GM21528 (cell line): Measurements from ENCODE around the gene TMEM182.

Experiments
- ATAC-seq: cut with Tn5 transposase; IDR thresholded peaks from one replicate; pipeline ENCODE4 v1.9.1; 2021; ENCODE audit warnings: mild to moderate bottlenecking, moderate library complexity; ENCODE audit not compliant: unreplicated experiment, low FRiP score

Gene TMEM182, protein sequence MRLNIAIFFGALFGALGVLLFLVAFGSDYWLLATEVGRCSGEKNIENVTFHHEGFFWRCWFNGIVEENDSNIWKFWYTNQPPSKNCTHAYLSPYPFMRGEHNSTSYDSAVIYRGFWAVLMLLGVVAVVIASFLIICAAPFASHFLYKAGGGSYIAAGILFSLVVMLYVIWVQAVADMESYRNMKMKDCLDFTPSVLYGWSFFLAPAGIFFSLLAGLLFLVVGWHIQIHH

DNA sequence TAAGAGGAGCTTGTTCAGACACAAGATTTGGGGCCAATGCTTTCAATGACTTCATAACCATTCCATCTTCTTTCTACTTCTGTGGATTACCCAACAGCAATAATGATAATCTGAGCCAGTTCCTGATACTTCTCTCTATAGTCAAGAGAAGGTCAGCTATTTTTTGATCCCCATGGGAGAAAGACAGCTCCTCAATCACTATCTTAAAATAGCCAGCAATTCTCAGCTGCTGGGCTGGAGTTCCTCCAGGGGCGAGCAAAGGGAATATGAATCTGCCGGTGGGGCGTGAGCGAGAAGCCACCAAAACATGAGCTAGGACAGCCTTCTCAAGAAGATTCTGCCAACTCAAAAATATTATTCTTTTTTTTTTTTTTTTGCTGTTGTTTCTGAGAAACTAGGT lies at the start of gene TMEM182:
Gene TMEM182 (plus strand): TSS at position 269 of the 400 bp plus-strand sequence. CDS start 187 bp downstream, outside the sequence.
- no peak for ATAC-seq

DNA sequence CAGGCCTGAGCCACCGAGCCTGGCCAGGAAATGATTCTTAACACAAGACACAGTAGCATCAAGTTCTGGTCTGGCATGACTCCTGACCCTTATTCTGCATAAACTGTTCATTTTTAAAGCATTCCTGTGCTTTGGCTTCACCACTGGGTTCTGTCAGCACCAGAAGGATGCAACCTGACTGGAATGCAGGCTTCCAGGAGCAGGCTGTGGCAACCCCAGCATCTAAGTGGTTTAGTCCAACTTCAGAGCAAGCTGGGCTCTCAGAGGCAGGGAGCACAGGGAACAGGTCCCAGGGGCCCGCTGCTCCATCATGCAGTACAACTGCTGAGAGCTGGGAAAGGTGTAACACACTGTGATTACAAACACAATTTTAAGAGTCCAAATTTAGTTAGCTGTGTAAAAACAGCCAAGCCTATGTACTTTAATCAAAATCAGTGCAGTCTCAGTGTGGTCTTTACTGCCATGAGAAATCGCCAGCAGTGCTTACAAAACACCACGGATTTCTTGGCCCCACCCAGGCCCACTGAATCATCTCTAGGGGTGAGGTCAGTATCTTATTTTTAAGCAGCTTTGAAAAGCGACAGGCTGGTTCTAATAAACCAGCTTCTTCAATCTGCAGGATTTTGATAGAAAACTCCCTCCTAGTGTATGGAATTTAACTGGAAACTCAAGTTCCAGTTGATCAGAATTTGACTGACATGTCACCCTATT lies 44.4 kb upstream of the TMEM182 start:
- no peak for ATAC-seq

DNA sequence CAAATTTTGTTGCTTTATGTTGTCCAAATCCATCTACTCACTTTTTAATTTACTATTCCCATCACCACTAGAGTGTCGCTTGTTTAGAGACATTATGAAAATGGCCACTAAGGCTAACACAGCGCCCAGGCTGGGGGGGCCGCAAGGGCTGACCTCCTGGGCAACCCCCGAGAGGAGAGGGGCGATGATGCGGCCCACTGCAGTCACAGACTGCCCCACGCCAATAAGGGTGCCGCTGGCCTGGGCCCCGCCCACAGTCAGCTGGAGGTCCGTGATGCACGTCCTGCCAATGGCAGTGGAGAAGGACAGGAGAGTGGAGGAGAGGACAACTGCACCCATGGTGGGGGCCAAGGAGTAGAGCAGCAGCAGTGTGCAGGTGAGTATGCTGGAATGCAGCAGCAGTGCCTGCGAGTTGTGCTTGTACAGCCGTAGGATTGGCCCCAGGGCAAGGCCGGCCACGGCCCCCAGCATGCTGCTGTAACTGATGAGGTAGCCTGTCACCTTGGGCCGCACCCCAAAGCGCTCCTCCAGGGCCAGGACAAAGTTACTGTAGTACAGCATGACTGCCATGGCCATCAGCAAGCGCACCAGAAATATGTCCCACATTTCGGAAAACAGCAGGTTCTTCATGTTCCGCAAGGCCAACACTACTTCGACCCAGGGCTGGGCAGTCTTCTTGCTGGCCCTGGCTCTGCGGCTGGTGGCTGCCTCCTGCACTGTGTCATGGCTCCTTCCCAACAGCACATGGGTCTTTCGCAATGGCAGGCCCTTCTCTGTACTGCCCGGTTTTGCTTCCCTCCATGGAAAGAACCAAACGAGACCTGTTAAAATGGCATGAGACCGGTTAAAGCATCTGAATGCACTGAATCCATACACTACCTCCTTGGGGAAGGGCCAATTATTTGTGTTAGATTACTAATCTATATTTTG lies 43.2 kb upstream of the TMEM182 start:
- no peak for ATAC-seq

DNA sequence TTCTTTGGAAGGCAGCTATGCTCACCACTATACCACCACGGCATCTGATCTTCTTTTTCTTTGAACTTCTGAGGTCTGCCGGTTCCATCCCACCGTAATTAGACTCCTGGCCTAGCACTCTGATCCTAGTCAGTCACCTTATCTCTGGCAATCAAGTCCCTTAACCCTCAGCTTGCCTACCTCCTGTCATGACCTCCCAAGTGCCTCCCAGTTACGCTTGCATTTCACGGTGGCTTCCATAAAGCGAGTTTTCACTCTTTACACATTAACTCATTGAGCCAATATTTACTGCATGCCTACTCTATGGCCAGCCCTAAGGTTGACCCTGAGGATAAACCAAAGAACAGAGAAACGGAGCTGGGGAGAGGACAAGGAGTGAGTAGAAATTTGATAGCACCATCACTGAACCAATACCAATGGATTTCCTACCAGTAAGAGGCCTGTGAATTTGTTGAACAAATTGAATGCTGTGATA lies 37.8 kb upstream of the TMEM182 start:
- no peak for ATAC-seq

DNA sequence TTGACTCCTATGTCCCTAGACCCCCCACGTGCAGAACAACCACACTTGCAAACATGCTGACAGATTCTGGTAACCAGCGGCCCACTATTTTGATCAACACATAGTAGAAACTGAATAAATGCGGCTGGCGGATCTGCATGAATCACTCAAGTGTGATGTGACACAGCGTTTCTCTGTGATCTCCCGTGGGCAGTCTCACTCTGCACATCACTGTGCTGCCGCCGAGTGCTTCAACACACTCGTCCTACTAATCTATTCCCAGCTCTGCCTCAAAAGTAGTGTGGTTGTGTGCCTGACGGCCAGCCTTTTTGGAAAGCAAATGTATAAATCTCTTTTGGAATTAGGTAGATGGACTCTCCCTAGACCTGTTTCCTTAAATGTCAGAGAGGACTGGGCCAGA lies 37.3 kb upstream of the TMEM182 start:
- ATAC-seq = no peak

DNA sequence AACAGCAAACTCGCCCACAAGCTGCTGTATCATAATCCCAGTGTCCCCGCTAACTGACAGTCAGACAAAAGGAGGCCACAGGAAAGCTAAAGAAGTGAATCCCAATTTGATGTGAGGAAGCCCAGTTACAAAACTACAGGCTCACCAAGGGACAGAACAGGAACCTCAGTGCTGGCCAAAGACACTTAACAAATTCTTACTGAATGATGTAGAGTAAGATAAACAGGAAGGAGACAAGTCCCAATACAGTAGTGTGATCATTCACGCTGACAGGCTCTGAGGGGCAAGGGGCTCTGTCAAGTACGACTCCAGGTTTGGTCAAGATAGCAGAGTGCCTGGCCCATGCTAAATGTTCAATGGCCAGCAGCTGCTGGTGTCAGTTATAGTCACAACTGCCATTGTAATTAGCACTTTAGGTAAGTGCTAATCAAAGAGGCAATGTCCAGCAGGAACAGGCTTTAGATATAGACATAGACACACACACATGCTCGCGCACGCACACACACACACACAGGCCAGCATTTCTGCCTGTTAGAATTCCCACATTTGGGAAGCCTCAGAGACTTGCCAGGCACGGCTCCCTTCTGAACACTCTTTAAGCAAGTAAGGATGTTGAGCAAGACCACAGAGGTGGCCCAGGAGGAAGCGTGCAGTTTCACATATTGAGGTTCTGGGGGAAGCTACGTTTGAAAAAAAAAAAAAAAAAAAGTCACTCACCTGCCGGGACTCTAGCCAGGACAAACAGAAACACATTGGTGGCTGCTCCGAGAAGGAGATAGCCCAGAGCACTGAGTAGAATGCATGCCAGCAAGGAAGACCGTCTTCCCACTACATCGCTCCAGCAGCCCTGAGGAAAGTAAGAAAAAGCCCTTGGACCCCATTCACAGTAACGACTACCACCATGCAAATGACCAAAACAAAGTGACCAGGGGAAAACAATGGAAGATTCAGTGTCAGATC lies 35.4 kb upstream of the TMEM182 start:
- no peak for ATAC-seq

DNA sequence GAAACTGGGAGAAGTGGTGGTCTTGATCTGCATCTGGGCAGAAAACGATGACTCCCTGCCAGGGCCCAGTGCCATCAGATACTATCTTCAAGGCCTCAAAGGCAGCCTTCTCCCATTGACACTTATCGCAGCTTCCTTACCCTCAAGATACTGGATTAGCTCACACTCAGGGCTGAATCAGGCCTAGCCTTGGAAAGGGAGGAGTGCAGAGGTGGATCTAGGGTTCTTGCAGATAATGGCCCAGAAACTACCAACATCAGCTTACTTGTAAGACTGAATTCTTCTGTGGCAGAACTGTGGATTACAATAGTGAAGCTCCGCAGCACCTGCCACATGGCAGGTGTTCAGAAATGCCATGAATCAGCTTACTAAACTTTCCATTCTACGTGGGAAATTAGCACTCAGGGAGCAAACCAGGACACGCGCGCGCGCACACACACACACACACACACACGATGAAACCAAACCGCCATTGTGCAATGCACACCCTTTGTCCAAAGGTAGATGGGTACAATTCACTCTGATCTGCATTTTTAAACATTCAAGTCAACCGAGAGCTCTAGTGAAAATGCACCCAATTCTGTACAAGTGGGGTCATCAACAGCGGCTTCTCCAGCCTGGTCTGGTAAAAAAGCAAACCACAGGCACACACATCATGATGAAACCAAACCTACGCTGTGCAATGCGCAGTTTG lies 26.3 kb upstream of the TMEM182 start:
- no peak for ATAC-seq

DNA sequence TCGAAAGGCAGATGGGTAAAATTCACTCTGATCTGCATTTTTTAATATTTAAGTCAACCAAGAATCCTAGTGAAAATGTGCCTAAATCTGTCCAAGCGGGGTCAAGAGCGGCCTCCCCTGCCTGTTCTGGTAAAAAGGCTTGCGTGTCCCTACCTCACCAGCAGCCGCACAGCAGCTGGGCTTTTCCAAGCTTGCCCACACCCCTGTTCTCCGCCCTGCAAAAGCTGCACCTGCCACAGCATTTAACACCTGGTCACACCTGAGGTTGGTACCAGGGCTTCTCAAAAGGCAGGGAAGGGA lies 25.8 kb upstream of the TMEM182 start:
- ATAC-seq = peak; percentile 21

DNA sequence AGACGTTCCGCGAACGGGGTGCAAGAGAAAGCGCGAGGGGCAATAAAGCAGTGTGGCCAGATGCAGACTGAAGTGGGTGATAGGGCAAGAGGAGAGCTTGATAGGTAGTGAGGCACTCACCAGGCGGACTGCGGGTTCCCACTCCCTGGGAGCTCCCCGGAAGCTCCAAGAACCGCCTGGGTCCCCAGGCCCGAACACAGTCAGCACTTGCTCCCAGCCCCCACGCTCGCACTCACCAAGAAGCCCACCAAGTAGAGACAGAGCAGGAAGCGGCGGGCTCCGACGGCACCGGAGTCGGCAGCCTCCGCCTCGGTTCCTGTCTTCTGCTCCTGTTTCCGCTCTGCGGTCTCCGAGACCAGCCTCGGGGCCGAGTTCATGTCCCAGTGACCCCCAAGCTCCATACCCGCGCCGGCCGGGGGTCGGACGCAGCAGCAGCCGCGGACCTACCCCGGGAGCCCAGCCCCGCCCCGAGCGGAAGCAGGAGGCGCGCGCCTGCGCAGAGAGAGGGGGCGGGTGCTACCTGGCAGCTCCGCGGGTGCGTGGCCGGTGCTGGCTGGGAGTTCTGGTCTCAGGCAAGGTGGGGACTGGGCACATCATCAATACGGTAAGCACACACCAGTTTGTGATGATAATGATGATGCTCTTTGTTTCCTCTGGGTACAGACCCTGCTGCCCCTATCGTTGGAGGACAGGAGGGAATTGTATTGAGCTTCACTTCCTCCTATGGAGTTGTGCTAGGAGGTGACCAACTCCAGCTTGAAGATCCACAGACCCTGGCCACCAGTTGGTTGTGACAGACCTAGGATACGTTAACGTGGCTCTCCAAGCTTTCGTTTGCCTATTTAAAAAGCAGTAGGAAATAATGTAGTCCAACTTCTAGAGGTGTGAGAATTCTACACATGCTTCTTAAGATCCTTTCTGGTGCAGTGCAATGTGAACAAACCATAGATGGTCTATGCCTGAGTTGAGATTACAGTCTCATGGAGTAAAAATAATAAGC lies 25.1 kb upstream of the TMEM182 start:
- ATAC-seq = peak; percentile 94

DNA sequence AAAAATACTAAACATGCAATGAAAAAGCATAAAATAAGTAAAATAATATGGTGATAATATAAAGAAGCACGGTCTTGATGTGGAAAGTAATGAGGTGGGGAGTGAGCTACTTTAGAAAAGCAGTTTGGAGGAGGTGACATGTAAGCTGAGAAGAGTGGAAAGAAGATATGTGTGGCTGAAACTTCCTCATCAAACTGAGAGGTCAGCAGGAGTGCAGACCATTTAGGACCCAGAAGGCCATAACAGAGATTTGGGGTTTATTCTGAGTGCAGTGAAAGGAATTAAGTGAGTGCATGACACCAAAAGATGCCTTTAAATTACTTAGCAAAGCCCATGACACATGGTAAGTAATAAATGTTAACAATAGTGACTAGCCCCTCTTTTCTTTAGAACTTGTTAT lies 24.4 kb upstream of the TMEM182 start:
- ATAC-seq = peak; percentile 44

DNA sequence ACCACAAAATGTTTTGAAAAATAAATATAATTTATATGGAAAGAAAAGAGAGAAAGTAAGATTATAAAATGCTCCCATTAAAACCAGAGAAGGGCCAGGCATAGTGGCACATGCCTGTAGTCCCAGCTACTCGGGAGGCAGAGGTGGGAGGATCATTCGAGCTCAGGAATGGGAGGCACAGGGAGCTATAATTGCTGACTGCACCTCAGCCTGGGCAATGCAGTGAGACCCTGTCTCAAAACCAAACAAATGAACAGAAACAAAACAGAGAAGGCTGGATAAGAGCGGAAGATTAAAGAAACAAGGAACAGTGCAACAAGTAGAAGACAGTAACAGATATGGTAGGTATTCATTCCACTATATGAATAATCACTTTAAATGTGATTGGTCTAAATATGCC lies 18.6 kb upstream of the TMEM182 start:
- ATAC-seq = no peak

DNA sequence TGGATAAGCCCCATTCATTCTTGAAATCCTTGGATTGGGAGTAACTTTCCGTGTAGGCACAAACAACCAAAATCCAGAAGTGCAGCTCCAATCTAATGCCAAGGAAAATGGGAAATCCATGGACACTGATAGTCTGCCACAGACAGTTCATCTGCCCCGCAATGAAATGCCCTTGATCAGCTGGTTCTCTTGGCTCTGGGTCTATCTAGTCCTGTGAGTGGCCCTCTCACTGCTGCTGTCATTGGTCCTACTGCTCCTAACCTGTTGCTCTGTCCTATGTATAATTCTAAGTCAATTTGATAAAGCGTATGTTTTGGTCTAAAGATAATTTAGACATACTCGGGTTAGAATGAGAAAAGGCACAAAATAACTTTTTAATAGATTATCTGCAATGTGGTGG lies 13.7 kb upstream of the TMEM182 start:
- no peak for ATAC-seq

DNA sequence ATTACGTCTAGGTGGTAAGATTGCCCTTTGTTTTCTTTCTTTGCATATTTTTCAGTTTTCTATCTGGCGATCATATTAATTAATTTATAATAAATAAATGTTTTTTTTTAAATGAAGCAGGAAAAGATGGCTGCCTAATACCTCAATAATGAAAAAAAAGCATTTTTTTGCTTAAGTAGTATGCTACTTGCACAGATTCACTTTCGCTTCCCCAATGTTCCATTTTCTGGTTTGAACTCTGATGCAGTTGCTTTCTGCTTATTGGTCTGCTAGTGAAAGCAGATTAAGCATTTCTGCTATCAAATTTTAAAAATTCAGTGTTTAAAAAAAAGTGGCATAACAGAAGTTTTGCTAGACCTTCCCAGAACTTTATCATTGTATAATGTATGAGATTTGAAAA lies 11.9 kb upstream of the TMEM182 start:
- ATAC-seq = peak; percentile 84

DNA sequence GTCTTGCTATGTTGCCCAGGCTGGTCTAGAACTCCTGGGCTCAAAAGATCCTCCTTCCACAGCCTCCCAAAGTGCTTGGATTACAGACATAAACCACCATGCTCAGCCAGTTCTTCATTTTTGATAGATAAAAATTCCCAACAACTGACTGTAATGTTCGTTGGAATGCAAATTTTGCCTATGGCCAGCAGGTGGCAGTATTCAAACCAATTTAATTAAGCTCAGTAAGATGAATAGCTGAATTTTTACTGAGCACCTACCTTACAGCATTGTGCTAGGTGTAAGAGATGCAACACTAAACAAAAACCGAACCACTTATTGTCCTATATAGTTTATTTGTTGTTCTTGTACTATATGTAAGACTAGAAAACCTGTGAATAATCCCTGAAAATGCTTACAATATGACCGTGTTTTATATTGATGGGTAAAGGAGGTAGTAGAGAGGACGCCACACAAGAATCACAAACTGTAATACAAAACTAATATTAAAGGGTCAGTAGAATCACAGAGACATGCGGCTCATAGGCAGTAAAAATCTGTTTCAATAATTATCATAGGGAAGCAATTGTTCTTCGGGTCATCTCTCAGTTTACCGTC lies 8.2 kb upstream of the TMEM182 start:
- peak; percentile 64 for ATAC-seq

DNA sequence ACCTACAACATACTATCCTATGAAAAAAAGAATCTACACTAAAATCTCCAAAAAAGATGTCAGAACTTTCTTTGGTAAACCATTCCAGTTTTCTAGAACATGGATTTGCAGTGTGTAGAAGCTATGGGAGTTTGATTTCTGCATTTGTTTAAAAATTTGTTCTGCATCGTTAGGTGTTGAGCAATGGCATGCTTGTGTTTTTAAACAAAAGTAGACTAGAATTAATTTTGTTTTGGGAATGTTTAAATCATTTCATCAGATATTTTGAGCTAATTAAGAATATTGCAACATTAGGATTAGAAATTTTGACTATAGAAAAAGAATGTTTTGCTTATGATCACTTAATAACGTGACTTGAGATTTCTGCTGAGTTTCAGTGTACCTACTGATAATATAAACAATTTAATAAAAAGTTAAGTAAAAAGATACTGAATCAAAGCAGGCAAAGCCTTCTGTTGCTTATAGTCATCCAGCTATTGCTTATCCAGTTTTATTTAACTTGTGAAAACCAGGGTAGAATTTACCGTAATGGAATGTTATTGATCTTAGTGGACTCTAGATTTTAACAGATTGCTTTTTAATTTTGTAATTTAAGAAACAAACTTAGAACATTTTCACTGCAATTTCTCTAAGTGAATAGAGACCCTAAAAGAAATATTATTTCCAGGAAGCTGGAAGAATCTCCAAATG lies 7.2 kb upstream of the TMEM182 start:
- ATAC-seq = no peak

DNA sequence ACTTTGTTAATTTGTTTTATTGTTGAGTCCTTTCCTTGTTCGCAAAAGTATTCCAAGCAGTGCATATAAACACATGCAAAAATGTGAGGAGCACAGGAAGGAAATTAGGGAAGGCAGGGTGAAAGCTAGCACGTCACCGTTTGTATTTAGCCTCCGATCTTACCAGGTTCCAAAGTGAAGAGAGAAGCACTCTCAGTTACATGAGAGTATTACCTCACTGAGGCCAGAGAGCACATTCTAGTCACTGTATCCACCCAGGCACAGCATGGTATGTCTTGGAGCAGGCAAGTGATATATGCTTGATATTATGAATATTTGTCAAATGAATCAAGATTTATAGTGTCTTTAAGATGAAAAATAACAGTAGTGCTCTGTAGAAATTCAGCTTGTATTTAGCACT lies 6.5 kb upstream of the TMEM182 start:
- ATAC-seq = no peak

DNA sequence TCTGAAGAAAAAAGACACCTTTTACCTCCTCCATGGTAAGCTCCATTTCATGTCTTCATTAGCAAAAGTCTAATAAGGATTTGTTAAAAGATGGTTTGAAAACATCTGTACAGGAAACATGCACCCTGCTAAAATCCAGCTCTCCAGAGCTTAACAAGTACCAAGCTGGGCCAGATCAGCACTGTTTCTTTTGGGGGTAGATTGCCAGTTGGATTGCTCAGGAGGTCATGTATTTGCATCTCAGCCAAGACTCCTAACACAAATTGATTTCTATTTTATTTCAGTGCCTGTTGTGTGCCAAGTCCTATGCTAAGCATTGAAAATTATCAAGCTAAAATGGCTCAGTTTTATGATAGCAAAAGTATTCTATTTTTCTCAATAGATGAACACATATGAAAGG lies 3.4 kb upstream of the TMEM182 start:
- no peak for ATAC-seq
